Liver (tissue), 9 donors: ENCODE data around the gene GIPC2. TPM values are rescaled to one million over a fixed set of nuclear protein-coding genes. Genes with fewer than 3 reads are reported as not detected.

Experiments
- DNase-seq: peaks from one replicate; pipeline ENCODE4 v3.0.0-alpha.2; 2017; ENCODE audit warnings: low spot score
- H3K27ac ChIP-seq, 2 donors: one replicate each; pipeline ENCODE4 v1.7.0; 2013; ENCODE audit warnings: inconsistent platforms in 2 of 2, low read length in 2 of 2, control low read depth in 1 of 2, low read depth in 1 of 2, mild to moderate bottlenecking in 1 of 2
- H3K27me3 ChIP-seq, 4 donors: one replicate each; pipeline versions ENCODE4 v1.6.1 to v1.7.0; 2013; ENCODE audit warnings: low read length in 3 of 4, inconsistent platforms in 1 of 4, mild to moderate bottlenecking in 1 of 4, moderate library complexity in 1 of 4; ENCODE audit not compliant: control insufficient read depth in 4 of 4, insufficient read depth in 4 of 4
- H3K36me3 ChIP-seq, 4 donors: one replicate each; pipeline versions ENCODE4 v1.6.1 to v1.7.0; 2013; ENCODE audit warnings: low read length in 3 of 4, mild to moderate bottlenecking in 3 of 4, low read depth in 1 of 4, moderate library complexity in 1 of 4; ENCODE audit not compliant: control insufficient read depth in 4 of 4, insufficient read depth in 3 of 4
- H3K4me1 ChIP-seq, 4 donors: one replicate each; pipeline versions ENCODE4 v1.6.1 to v1.7.0; 2013; ENCODE audit warnings: low read length in 3 of 4, mild to moderate bottlenecking in 3 of 4, moderate library complexity in 1 of 4; ENCODE audit not compliant: control insufficient read depth in 4 of 4, insufficient read depth in 4 of 4
- H3K4me3 ChIP-seq, 3 donors: one replicate each; pipeline versions ENCODE4 v1.6.1 to v1.7.0; 2013; ENCODE audit warnings: low read length in 3 of 3, control low read depth in 1 of 3, low read depth in 1 of 3, mild to moderate bottlenecking in 1 of 3
- H3K9ac ChIP-seq, 2 donors: one replicate each; pipeline ENCODE4 v1.7.0; 2013; ENCODE audit warnings: low read length in 2 of 2, mild to moderate bottlenecking in 2 of 2, moderate library complexity in 2 of 2, control low read depth in 1 of 2, low read depth in 1 of 2
- H3K9me3 ChIP-seq, 4 donors: one replicate each; pipeline versions ENCODE4 v1.6.1 to v1.7.0; 2013; ENCODE audit warnings: low read length in 3 of 4; ENCODE audit not compliant: control insufficient read depth in 4 of 4
- ATF3 ChIP-seq: IDR thresholded peaks from 2 replicates; pipeline ENCODE4 v1.6.1; 2016; ENCODE audit warnings: antibody characterized with exemption
- CTCF ChIP-seq: fragments of 150-350 bp; IDR thresholded peaks from 2 replicates; pipeline ENCODE4 v1.5.1; 2017; ENCODE audit warnings: improper control_type of control experiment, low read depth, low read length; ENCODE audit not compliant: missing input control
- EGR1 ChIP-seq, 2 donors: IDR thresholded peaks; 2 replicates each; pipeline ENCODE4 v1.6.1; 2016 to 2018; ENCODE audit warnings: antibody characterized with exemption in 2 of 2, low read depth in 2 of 2
- FOXA1 ChIP-seq: IDR thresholded peaks from 2 replicates; pipeline ENCODE4 v1.6.1; 2016; ENCODE audit warnings: antibody characterized with exemption
- FOXA2 ChIP-seq: IDR thresholded peaks from 2 replicates; pipeline ENCODE4 v1.6.1; 2016; ENCODE audit warnings: antibody characterized with exemption
- HNF4A ChIP-seq, 2 donors: conservative IDR thresholded peaks; 2 replicates each; pipeline ENCODE4 v1.6.1; 2016; ENCODE audit warnings: antibody characterized with exemption in 2 of 2, mild to moderate bottlenecking in 2 of 2
- HNF4G ChIP-seq: IDR thresholded peaks from 2 replicates; pipeline ENCODE4 v1.6.1; 2016; ENCODE audit warnings: antibody characterized with exemption
- JUND ChIP-seq, 2 donors: IDR thresholded peaks; 2 replicates each; pipeline ENCODE4 v1.6.1; 2016; ENCODE audit warnings: antibody characterized with exemption in 2 of 2
- NR2F2 ChIP-seq: IDR thresholded peaks from 2 replicates; pipeline ENCODE4 v1.6.1; 2016; ENCODE audit warnings: antibody characterized with exemption
- RAD21 ChIP-seq, 2 donors: IDR thresholded peaks; 2 replicates each; pipeline ENCODE4 v1.6.1; 2016; ENCODE audit warnings: antibody characterized with exemption in 2 of 2, mild to moderate bottlenecking in 2 of 2
- RXRA ChIP-seq, 2 donors: IDR thresholded peaks; 2 replicates each; pipeline ENCODE4 v1.6.1; 2017 to 2018; ENCODE audit warnings: antibody characterized with exemption in 2 of 2, mild to moderate bottlenecking in 1 of 2
- SP1 ChIP-seq: IDR thresholded peaks from 2 replicates; pipeline ENCODE4 v1.6.1; 2018; ENCODE audit warnings: antibody characterized with exemption, mild to moderate bottlenecking
- TAF1 ChIP-seq: conservative IDR thresholded peaks from 2 replicates; pipeline ENCODE4 v1.6.1; 2016; ENCODE audit warnings: antibody characterized with exemption, mild to moderate bottlenecking
- YY1 ChIP-seq: IDR thresholded peaks from 2 replicates; pipeline ENCODE4 v1.6.1; 2016; ENCODE audit warnings: antibody characterized with exemption, mild to moderate bottlenecking
- WGBS: extraction: QIAGEN DNeasy Blood & Tissue Kit; methylation state at CpG from one replicate; pipeline ENCODE4 v1.1.7; 2013; 5-methylcytosine and 5-hydroxymethylcytosine counted together
- polyA plus RNA-seq, 2 donors: library from polyadenylated mRNA; stranded (reverse) in 1 of 2; unstranded in 1 of 2; fragments of 200-250 nt in 1 of 2; fragments of >200 nt in 1 of 2; fragmentation: Nextera tagmentation in 1 of 2; extraction: Ambion mirVana in 1 of 2; gene quantifications; one replicate each; pipeline versions ENCODE4 v1.2.1 to v1.2.3, GENCODE V29; 2013 to 2015
- total RNA-seq, 2 donors: library from RNA; depleted of rRNA; stranded (reverse); fragments of >200 nt; gene quantifications; one replicate each; pipeline ENCODE4 v1.2.3, GENCODE V29; 2014
- TF ChIP-seq, protein P1 (sequence below): IDR thresholded peaks from 2 replicates; pipeline ENCODE4 v1.6.1; 2016; ENCODE audit warnings: antibody characterized with exemption, mild to moderate bottlenecking
- TF ChIP-seq, protein P2 (sequence below): IDR thresholded peaks from 2 replicates; pipeline ENCODE4 v1.6.1; 2016; ENCODE audit warnings: antibody characterized with exemption
- donor health status: healthy.
- donor health status: healthy.
- donor health status: healthy.
- donor health status: healthy.
- donor health status: healthy.

The GIPC2 gene
- total and polyA plus RNA-seq, 4 donors: 3.7 to 10.9 (median 6.4) TPM

- DNase-seq: no peak
- Histone ChIP-seq H3K4me1 (peaks cover 2 to 34% (median 25%) of the 10 kb centered on the region in 4 donors), H3K4me3 (no peak overlapping the region), H3K9ac (no peak overlapping the region), H3K9me3 (no peaks in the 10 kb centered on the region), H3K27ac (no peak overlapping the region), H3K27me3 (no peaks in the 10 kb centered on the region), H3K36me3 (no peaks in the 10 kb centered on the region)
- TF ChIP-seq HNF4A (conservative IDR thresholded peaks at IDR 0.05) (no peak), SP1 (no peak), EGR1 (IDR thresholded peaks at IDR 0.05; ENCODE audit: low read depth in 2 of 2) (no peak), JUND (IDR thresholded peaks at IDR 0.05) (no peak), FOXA1 (no peak), NR2F2 (no peak), FOXA2 (no peak), CTCF (no peak), RXRA (IDR thresholded peaks at IDR 0.05) (no peak), TAF1 (no peak), YY1 (no peak), RAD21 (IDR thresholded peaks at IDR 0.05) (no peak), HNF4G (no peak), ATF3 (no peak)
- TF ChIP-seq, protein P1, sequence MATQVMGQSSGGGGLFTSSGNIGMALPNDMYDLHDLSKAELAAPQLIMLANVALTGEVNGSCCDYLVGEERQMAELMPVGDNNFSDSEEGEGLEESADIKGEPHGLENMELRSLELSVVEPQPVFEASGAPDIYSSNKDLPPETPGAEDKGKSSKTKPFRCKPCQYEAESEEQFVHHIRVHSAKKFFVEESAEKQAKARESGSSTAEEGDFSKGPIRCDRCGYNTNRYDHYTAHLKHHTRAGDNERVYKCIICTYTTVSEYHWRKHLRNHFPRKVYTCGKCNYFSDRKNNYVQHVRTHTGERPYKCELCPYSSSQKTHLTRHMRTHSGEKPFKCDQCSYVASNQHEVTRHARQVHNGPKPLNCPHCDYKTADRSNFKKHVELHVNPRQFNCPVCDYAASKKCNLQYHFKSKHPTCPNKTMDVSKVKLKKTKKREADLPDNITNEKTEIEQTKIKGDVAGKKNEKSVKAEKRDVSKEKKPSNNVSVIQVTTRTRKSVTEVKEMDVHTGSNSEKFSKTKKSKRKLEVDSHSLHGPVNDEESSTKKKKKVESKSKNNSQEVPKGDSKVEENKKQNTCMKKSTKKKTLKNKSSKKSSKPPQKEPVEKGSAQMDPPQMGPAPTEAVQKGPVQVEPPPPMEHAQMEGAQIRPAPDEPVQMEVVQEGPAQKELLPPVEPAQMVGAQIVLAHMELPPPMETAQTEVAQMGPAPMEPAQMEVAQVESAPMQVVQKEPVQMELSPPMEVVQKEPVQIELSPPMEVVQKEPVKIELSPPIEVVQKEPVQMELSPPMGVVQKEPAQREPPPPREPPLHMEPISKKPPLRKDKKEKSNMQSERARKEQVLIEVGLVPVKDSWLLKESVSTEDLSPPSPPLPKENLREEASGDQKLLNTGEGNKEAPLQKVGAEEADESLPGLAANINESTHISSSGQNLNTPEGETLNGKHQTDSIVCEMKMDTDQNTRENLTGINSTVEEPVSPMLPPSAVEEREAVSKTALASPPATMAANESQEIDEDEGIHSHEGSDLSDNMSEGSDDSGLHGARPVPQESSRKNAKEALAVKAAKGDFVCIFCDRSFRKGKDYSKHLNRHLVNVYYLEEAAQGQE: no peak
- WGBS: 97% methylated on average over 4 of the region's 4 CpGs
Measured at GRCh38 chr1:78049396-78049795, 3.6 kb downstream of the GIPC2 start.

GRCh38 chr1:78051005-78051404 lies 5.2 kb downstream of the GIPC2 start:
- WGBS: 98% methylated on average over 2 of the region's 2 CpGs
- DNase-seq: no peak
- Histone ChIP-seq H3K9ac (no peak overlapping the region), H3K27me3 (no peaks in the 10 kb centered on the region), H3K4me1 (peaks cover 2 to 33% (median 20%) of the 10 kb centered on the region in 4 donors), H3K4me3 (no peak overlapping the region), H3K27ac (no peak overlapping the region), H3K9me3 (no peaks in the 10 kb centered on the region), H3K36me3 (no peaks in the 10 kb centered on the region)
- TF ChIP-seq EGR1 (IDR thresholded peaks at IDR 0.05; ENCODE audit: low read depth in 2 of 2) (no peak), YY1 (no peak), SP1 (no peak), CTCF (no peak), HNF4G (no peak), RAD21 (IDR thresholded peaks at IDR 0.05) (no peak)
- TF ChIP-seq, protein P1: no peak
- TF ChIP-seq, protein P2, sequence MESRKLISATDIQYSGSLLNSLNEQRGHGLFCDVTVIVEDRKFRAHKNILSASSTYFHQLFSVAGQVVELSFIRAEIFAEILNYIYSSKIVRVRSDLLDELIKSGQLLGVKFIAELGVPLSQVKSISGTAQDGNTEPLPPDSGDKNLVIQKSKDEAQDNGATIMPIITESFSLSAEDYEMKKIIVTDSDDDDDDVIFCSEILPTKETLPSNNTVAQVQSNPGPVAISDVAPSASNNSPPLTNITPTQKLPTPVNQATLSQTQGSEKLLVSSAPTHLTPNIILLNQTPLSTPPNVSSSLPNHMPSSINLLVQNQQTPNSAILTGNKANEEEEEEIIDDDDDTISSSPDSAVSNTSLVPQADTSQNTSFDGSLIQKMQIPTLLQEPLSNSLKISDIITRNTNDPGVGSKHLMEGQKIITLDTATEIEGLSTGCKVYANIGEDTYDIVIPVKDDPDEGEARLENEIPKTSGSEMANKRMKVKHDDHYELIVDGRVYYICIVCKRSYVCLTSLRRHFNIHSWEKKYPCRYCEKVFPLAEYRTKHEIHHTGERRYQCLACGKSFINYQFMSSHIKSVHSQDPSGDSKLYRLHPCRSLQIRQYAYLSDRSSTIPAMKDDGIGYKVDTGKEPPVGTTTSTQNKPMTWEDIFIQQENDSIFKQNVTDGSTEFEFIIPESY: no peak
